Measurements from ENCODE around the gene GRHPR.

GRCh38 chr9:37382161-37382981 is 40.1 kb upstream of the GRHPR start:
- TF ChIP-seq, protein P1, sequence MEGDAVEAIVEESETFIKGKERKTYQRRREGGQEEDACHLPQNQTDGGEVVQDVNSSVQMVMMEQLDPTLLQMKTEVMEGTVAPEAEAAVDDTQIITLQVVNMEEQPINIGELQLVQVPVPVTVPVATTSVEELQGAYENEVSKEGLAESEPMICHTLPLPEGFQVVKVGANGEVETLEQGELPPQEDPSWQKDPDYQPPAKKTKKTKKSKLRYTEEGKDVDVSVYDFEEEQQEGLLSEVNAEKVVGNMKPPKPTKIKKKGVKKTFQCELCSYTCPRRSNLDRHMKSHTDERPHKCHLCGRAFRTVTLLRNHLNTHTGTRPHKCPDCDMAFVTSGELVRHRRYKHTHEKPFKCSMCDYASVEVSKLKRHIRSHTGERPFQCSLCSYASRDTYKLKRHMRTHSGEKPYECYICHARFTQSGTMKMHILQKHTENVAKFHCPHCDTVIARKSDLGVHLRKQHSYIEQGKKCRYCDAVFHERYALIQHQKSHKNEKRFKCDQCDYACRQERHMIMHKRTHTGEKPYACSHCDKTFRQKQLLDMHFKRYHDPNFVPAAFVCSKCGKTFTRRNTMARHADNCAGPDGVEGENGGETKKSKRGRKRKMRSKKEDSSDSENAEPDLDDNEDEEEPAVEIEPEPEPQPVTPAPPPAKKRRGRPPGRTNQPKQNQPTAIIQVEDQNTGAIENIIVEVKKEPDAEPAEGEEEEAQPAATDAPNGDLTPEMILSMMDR (IDR thresholded peaks at IDR 0.05): no peak
- no peak for TF ChIP-seq POLR2AphosphoS5 (IDR thresholded peaks at IDR 0.05)
